IPS DF 6.9 (cell line): ENCODE measurements around the gene RB1.
"Not testable (repeated sequence)": the region's sequence is repeated elsewhere in the genome, so short reads cannot be mapped to it uniquely, and the experiment has no call there.

Experiments used
- DNase-seq: peaks from one replicate; pipeline ENCODE4 v3.0.0-alpha.2; 2013; ENCODE audit warnings: low read depth, low spot score
- H3K27ac ChIP-seq: one replicate; pipeline ENCODE4 v1.5.1; 2013; ENCODE audit warnings: low read length, control low read depth
- H3K27me3 ChIP-seq: 2 replicates; pipeline ENCODE4 v1.6.1; 2013; ENCODE audit warnings: mild to moderate bottlenecking, low read length; ENCODE audit not compliant: control insufficient read depth, insufficient read depth
- H3K36me3 ChIP-seq: 2 replicates; pipeline ENCODE4 v1.6.1; 2013; ENCODE audit warnings: low read length; ENCODE audit not compliant: control insufficient read depth, insufficient read depth
- H3K4me1 ChIP-seq: 2 replicates; pipeline ENCODE4 v1.6.1; 2013; ENCODE audit warnings: low read length; ENCODE audit not compliant: control insufficient read depth, insufficient read depth
- H3K4me3 ChIP-seq: 2 replicates; pipeline ENCODE4 v1.5.1; 2013; ENCODE audit warnings: mild to moderate bottlenecking, low read length
- H3K9me3 ChIP-seq: 2 replicates; pipeline ENCODE4 v1.6.1; 2013; ENCODE audit warnings: low read length, inconsistent platforms; ENCODE audit not compliant: control insufficient read depth, insufficient read depth
- WGBS: extraction: QIAGEN DNeasy Blood & Tissue Kit; methylation state at CpG from one replicate; pipeline ENCODE4 v1.1.7; 2013; ENCODE audit warnings: mixed read lengths, missing lambda C conversion rate; ENCODE audit not compliant: insufficient read length, insufficient coverage; 5-methylcytosine and 5-hydroxymethylcytosine counted together

Gene RB1

GRCh38 chr13:48448285-48448958 is 144.9 kb downstream of the RB1 start:
- WGBS: no CpG with 5 or more reads among the region's 3 CpGs
- H3K4me3 ChIP-seq: no peak overlapping the region
- no peaks in the 10 kb centered on the region for H3K27me3 ChIP-seq
- H3K36me3 ChIP-seq: no peaks in the 10 kb centered on the region
- no peaks in the 10 kb centered on the region for H3K9me3 ChIP-seq
- no peak for DNase-seq
- no peaks in the 10 kb centered on the region for H3K4me1 ChIP-seq
- H3K27ac ChIP-seq: no peak overlapping the region

- Histone ChIP-seq H3K36me3 (no peaks in the 10 kb centered on the region), H3K4me3 (no peak overlapping the region), H3K27ac (no peak overlapping the region), H3K27me3 (no peaks in the 10 kb centered on the region), H3K4me1 (no peaks in the 10 kb centered on the region), H3K9me3 (no peaks in the 10 kb centered on the region)
- DNase-seq: no peak
- no CpG with 5 or more reads among the region's 6 CpGs for WGBS
These were observed 145.5 kb downstream of the RB1 start for GRCh38 chr13:48448959-48449614.

DNA sequence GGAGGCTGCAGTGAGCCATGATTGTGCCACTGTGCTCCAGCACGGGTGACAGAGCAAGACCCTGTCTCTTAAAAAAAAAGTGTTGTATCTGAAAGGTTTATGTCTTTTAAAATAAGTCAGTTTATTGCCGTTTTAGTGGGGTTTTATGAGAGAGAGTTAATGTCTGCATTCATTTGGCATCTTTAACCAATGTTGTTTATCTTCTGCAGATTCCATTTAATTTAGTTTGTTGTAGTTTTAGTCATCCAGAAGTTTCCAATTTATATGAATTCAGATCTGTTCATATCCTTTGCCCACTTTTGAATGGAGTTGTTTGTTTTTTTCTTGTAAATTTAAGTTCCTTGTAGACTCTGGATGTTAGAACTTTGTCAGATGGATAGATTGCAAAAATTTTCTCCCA is 146.1 kb downstream of the RB1 start:
- Histone ChIP-seq H3K27ac (no peak overlapping the region), H3K4me1 (no peaks in the 10 kb centered on the region), H3K36me3 (no peaks in the 10 kb centered on the region), H3K4me3 (no peak overlapping the region), H3K9me3 (no peaks in the 10 kb centered on the region), H3K27me3 (no peaks in the 10 kb centered on the region)
- WGBS: 100% methylated on average over 1 of the region's 2 CpGs
- no peak for DNase-seq

DNA sequence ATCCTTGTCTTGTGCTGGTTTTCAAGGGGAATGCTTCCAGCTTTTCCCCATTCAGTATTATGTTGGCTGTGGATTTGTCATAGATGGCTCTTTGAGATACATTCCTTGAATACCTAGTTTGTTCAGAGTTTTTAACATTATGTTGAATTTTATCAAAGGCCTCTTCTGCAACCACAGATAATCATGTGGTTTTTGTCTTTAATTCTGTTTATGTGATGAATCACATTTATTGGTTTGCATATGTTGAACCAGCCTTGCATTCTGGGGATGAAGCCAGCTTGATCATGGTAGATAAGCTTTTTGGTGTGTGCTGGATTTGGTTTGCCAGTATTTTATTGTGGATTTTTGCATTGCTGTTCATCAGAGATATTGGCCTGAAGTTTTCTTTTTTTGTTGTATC is 147.6 kb downstream of the RB1 start:
- H3K4me1 ChIP-seq, H3K27me3 ChIP-seq, DNase-seq, H3K36me3 ChIP-seq, H3K27ac ChIP-seq, H3K9me3 ChIP-seq, H3K4me3 ChIP-seq: not testable (repeated sequence)

- H3K4me1 ChIP-seq: no peaks in the 10 kb centered on the region
- DNase-seq: no peak
- no CpG with 5 or more reads among the region's 10 CpGs for WGBS
These were observed 153.0 kb downstream of the RB1 start for GRCh38 chr13:48456546-48456945.

DNA sequence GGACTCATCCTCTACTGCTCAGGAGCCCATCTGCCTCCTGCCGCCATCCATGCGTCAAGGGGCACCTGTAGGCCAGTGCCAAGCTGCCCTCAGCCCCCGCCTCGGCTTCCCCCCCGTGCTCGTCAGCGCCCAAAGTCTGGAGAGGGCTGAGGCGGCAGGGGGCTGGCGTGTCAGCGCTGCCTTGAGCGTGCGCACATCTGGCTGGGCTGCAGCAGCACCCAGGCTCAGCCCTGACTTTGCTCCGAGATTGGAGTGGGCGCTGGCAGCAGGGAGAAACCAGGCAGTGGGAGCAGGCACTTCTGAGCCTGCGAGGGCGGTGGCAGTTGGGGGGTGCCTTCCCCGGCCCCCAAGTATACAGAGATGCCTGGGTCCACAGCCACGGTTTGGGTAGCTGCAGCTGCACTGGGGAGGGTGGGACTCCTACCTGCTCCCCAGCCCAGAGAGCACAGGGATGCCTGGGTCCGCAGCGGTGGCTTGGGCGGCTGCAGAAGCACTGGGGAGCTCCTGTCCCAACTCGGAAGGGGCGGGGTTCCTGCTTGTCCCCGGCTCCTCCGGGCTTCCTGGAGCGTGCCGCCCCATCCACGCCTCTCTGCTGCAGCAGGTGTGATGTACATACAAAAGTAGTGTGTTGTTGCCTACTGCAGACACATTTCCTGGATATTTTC is 154.2 kb downstream of the RB1 start:
- no peak overlapping the region for H3K27ac ChIP-seq
- DNase-seq: no peak
- no peaks in the 10 kb centered on the region for H3K36me3 ChIP-seq
- H3K9me3 ChIP-seq: no peaks in the 10 kb centered on the region
- no peaks in the 10 kb centered on the region for H3K27me3 ChIP-seq
- H3K4me1 ChIP-seq: no peaks in the 10 kb centered on the region
- WGBS: no CpG with 5 or more reads among the region's 28 CpGs
- H3K4me3 ChIP-seq: no peak overlapping the region

More at GRCh38 chr13:48456546-48456945, 153.0 kb downstream of the RB1 start:
- no peaks in the 10 kb centered on the region for H3K36me3 ChIP-seq
- H3K9me3 ChIP-seq: no peaks in the 10 kb centered on the region
- no peaks in the 10 kb centered on the region for H3K27me3 ChIP-seq
- H3K4me3 ChIP-seq: no peak overlapping the region
- no peak overlapping the region for H3K27ac ChIP-seq

DNA sequence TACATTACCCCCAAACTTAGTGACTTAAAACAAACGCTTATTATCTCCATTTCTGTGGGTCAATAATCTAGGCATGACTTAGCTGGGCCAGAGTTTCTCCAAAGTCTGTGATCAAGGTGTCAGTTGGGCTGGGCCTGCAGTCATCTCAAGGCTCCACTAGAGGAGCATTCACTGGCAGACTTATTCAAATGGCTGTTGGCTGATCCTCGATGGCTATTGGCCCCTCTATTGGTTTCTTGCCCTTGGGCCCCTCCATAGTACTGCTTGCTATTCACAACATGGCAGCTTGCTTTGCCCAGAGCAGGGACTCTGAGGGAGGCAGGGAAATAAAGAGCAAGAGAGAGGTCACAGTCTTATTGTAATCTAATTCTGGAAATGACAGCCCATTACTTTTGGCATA is 171.7 kb downstream of the RB1 start:
- no CpG with 5 or more reads among the region's 2 CpGs for WGBS
- H3K4me3 ChIP-seq: no peak overlapping the region
- H3K27me3 ChIP-seq: no peaks in the 10 kb centered on the region
- H3K4me1 ChIP-seq: no peaks in the 10 kb centered on the region
- H3K27ac ChIP-seq: no peak overlapping the region
- H3K9me3 ChIP-seq: no peaks in the 10 kb centered on the region
- H3K36me3 ChIP-seq: no peaks in the 10 kb centered on the region
- no peak for DNase-seq

GRCh38 chr13:48476215-48476614 is 172.7 kb downstream of the RB1 start:
- DNase-seq: no peak
- H3K4me3 ChIP-seq: no peak overlapping the region

DNA sequence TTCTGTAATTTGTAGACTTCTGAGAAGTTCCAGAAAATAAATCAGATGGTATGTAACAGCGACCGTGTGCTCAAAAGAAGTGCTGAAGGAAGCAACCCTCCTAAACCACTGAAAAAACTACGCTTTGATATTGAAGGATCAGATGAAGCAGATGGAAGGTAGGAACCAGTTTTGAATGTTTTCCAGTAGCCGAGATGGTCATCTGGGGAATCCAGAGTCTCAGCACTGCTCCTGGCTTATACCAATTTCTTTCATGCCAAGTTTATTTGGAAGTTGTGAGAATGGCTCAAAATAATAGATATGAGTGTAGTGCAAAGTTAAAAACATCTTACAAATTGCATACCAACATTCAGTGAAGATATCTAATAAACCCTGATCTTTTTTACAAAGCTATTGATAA is 173.1 kb downstream of the RB1 start:
- Histone ChIP-seq H3K36me3 (no peaks in the 10 kb centered on the region), H3K4me3 (no peak overlapping the region), H3K27ac (no peak overlapping the region), H3K4me1 (no peaks in the 10 kb centered on the region), H3K27me3 (no peaks in the 10 kb centered on the region), H3K9me3 (no peaks in the 10 kb centered on the region)
- no peak for DNase-seq
- WGBS: no CpG with 5 or more reads among the region's 4 CpGs

More at GRCh38 chr13:48476215-48476614, 172.7 kb downstream of the RB1 start:
- Histone ChIP-seq H3K27me3 (no peaks in the 10 kb centered on the region), H3K36me3 (no peaks in the 10 kb centered on the region), H3K27ac (no peak overlapping the region), H3K9me3 (no peaks in the 10 kb centered on the region), H3K4me1 (no peaks in the 10 kb centered on the region)

DNA sequence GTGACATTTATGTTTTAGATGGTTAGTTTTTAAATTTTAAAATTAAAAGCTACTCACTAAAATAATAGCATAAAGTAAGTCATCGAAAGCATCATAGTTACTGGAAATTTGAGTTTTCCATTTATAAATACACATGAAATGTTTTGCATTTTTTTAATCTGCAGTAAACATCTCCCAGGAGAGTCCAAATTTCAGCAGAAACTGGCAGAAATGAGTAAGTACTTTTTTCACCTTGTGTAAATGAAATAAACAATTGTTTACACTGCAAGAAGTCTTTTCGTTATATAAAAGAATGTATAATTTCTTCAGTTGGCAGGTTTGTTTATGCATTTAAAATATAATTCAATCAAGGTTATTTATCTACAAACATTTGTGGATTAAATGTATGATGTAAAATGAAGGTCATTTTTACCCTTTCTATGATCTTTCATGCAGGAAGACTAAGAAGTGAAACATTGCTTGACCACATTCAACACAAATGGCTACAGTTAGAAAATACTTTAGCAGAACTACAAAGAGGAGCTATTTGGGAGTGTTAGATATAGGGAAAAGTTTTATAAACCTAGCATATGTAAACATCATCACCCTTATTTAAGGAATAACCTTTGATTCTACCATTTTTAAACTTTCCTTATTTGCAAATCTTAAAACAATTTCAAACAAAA is 173.8 kb downstream of the RB1 start:
- no peaks in the 10 kb centered on the region for H3K36me3 ChIP-seq
- DNase-seq: no peak

More for the DNA sequence above, 173.8 kb downstream of the RB1 start:
- Histone ChIP-seq H3K4me1 (no peaks in the 10 kb centered on the region), H3K27me3 (no peaks in the 10 kb centered on the region), H3K9me3 (no peaks in the 10 kb centered on the region), H3K27ac (no peak overlapping the region), H3K4me3 (no peak overlapping the region)
- no CpG with 5 or more reads among the region's 2 CpGs for WGBS
